Body of pancreas (tissue), 4 donors: ENCODE measurements around the gene TMEM170B. TPM values are rescaled to one million over a fixed set of nuclear protein-coding genes. Genes with fewer than 3 reads are reported as not detected.

Experiments used
- ATAC-seq: fragments of 150-250 bp; one replicate; pipeline ENCODE4 v1.9.1; 2016
- DNase-seq, 4 donors: peaks; one replicate each; pipeline ENCODE4 v3.0.0-alpha.2; 2019
- H3K27ac ChIP-seq, 4 donors: fragments of 200-600 bp; sonication (generic); 1 replicate in 3 of 4; 2 replicates in 1 of 4; pipeline versions ENCODE4 v1.5.1 to v1.6.1; 2016 to 2019; ENCODE audit warnings: mild to moderate bottlenecking in 1 of 4, mixed read lengths in 1 of 4, moderate library complexity in 1 of 4
- H3K27me3 ChIP-seq, 2 donors: fragments of 200-600 bp; sonication (generic); one replicate each; pipeline ENCODE4 v1.6.0; 2016; ENCODE audit warnings: mild to moderate bottlenecking in 1 of 2
- H3K36me3 ChIP-seq, 2 donors: fragments of 200-600 bp; sonication (generic); replicated peaks in 1 of 2; 2 replicates each; pipeline ENCODE4 v1.5.1; 2016; ENCODE audit warnings: low read depth in 2 of 2; ENCODE audit not compliant: insufficient read depth in 1 of 2
- H3K4me1 ChIP-seq: fragments of 200-600 bp; sonication (generic); one replicate; pipeline ENCODE4 v1.6.0; 2016
- H3K4me3 ChIP-seq, 2 donors: fragments of 200-600 bp; sonication (generic); 1 replicate in 1 of 2; 2 replicates in 1 of 2; pipeline ENCODE4 v1.5.1; 2016 to 2019
- H3K9me3 ChIP-seq, 3 donors: fragments of 200-600 bp; sonication (generic); 1 replicate in 2 of 3; 2 replicates in 1 of 3; pipeline ENCODE4 v1.5.1; 2016
- POLR2A ChIP-seq, 3 donors: fragments of 450-650 bp; IDR thresholded peaks; one replicate each; pipeline ENCODE4 v1.6.1; 2016; ENCODE audit warnings: antibody characterized with exemption in 3 of 3, mild to moderate bottlenecking in 2 of 3
- WGBS, 2 donors: methylation state at CpG; one replicate each; pipeline ENCODE4 v1.1.5; 2017; 5-methylcytosine and 5-hydroxymethylcytosine counted together
- intact Hi-C: fragments of 100-400 bp; cut with DNase I; formaldehyde crosslinking; loops from one replicate; pipeline ENCODE4 v1.15.1; 2023
- total RNA-seq, 2 donors: library from RNA; depleted of rRNA; stranded (reverse); fragments of >200 nt; gene quantifications; one replicate each; pipeline ENCODE4 v1.1.0, GENCODE V29; 2016
- TF ChIP-seq, protein P1 (sequence below), 7 experiments: fragments of 450-650 bp in 4 of 7; fragments of 200-600 bp in 3 of 7; sonication (generic) in 3 of 7; IDR thresholded peaks; one replicate each; pipeline ENCODE4 v1.5.1; 2016 to 2019; ENCODE audit warnings: antibody characterized with exemption in 7 of 7

The TMEM170B gene
- total RNA-seq, 2 donors from 2014 or later, result 3.0 to 3.6 TPM

DNA sequence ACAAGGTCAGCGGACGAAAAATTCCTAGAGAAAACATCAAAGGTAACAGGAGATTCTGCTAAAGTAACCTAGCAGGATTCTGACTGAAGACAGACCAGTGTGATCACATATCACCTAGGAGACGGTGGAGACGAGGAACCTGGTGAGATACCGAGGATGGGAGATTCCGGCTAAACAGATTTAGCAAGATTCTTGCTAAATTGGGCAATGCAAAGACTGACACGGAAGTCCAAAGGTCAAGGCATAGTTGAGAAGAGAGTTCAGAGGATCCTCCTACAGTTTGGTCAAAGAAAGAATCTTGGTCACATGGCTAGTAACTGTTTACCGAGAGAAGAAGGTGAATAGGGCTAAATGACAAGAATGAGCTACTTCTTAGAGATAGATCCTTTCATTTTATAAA lies 61.1 kb downstream of the TMEM170B start:
- Histone ChIP-seq H3K4me1 (no peaks in the 10 kb centered on the region), H3K27ac (no peak overlapping the region), H3K27me3 (no peaks in the 10 kb centered on the region), H3K9me3 (no peaks in the 10 kb centered on the region), H3K36me3 (no peaks in the 10 kb centered on the region), H3K4me3 (no peak overlapping the region)
- intact Hi-C loops, result no loop called here
- TF ChIP-seq POLR2A (IDR thresholded peaks at IDR 0.05), result no peak
- TF ChIP-seq, protein P1, sequence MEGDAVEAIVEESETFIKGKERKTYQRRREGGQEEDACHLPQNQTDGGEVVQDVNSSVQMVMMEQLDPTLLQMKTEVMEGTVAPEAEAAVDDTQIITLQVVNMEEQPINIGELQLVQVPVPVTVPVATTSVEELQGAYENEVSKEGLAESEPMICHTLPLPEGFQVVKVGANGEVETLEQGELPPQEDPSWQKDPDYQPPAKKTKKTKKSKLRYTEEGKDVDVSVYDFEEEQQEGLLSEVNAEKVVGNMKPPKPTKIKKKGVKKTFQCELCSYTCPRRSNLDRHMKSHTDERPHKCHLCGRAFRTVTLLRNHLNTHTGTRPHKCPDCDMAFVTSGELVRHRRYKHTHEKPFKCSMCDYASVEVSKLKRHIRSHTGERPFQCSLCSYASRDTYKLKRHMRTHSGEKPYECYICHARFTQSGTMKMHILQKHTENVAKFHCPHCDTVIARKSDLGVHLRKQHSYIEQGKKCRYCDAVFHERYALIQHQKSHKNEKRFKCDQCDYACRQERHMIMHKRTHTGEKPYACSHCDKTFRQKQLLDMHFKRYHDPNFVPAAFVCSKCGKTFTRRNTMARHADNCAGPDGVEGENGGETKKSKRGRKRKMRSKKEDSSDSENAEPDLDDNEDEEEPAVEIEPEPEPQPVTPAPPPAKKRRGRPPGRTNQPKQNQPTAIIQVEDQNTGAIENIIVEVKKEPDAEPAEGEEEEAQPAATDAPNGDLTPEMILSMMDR (IDR thresholded peaks at IDR 0.05), result no peak
- ATAC-seq (no peak), DNase-seq (no peak)
- WGBS, 2 donors, result 59 to 65% methylated on average over 8 of the region's 8 CpGs

DNA sequence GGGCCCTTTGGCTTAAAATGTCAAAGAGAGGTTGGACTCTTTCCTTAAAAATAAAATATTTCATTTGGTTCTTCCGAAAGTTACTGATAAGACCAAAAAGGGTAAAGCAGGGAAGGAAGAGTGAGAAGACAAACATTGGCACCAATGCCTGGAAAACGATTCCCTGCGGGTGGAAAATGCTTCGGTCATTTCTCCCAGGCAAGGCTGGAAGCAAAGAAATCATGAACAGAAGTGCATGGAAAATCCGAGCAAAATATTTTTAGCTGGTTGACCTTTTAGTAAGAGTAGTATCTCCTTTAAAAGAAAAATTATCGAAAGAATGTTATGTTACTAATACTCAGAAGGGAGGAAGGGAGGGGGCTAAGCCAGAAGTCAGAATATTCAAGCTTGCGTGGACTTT lies 62.7 kb downstream of the TMEM170B start:
- no peaks in the 10 kb centered on the region for H3K4me1 ChIP-seq
- no peak overlapping the region for H3K4me3 ChIP-seq
- no peak overlapping the region for H3K27ac ChIP-seq
- 83 to 85% methylated on average over 7 of the region's 7 CpGs for WGBS, 2 donors
- H3K27me3 ChIP-seq, result no peaks in the 10 kb centered on the region
- TF ChIP-seq POLR2A (IDR thresholded peaks at IDR 0.05), result no peak
- TF ChIP-seq, protein P1 (IDR thresholded peaks at IDR 0.05), result no peak
- intact Hi-C loops, result no loop called here
- H3K36me3 ChIP-seq, result no peaks in the 10 kb centered on the region
- H3K9me3 ChIP-seq, result no peaks in the 10 kb centered on the region
- DNase-seq, result no peak
- no peak for ATAC-seq

DNA sequence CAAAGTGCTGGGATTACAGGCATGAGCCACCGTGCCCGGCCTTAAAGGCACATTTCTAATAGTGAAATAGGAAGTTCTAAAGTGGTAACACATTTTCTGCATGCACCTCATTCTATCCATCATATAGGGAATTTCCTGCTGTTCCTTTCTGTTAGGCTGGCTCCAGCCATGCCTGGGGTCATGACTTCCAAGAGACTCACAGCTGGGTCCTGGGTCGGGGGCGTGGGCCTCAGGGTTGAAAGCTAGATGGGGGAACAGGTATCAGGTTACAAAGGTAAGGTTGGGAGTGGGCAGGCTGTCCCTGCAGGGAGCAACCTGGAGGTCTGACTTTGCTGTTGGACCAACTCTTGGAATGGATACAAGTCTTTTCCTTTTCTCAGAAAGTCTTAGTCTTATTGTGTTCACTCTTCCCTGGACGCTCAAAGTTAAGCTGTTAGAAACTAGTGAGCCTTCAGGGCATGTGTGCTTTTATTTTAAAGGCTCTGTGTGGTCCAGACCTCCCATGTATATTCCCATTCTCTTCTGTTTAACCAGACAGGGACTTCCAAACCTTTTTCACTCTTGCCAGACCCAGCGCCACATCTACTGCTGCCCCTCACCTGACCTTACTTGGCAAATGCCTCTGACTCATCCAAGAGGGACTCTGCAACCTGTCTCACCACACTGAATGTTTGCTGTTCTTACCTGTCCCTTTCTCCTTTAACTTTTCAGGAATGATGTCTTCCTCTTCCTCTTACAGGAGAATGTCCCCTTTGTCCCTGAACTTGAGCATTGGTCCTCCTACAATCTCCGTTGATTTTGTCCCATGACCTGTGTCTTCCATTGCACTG lies 64.4 kb downstream of the TMEM170B start:
- ATAC-seq (no peak), DNase-seq (no peak)
- Histone ChIP-seq H3K4me1 (peaks cover 8% of the 10 kb centered on the region), H3K27ac (no peak overlapping the region), H3K4me3 (no peak overlapping the region), H3K9me3 (no peaks in the 10 kb centered on the region), H3K36me3 (no peaks in the 10 kb centered on the region), H3K27me3 (no peaks in the 10 kb centered on the region)
- no peak for TF ChIP-seq POLR2A (IDR thresholded peaks at IDR 0.05)
- TF ChIP-seq, protein P1 (IDR thresholded peaks at IDR 0.05), result no peak
- 80 to 85% methylated on average over 7 of the region's 7 CpGs for WGBS, 2 donors
- intact Hi-C loops, result no loop called here

DNA sequence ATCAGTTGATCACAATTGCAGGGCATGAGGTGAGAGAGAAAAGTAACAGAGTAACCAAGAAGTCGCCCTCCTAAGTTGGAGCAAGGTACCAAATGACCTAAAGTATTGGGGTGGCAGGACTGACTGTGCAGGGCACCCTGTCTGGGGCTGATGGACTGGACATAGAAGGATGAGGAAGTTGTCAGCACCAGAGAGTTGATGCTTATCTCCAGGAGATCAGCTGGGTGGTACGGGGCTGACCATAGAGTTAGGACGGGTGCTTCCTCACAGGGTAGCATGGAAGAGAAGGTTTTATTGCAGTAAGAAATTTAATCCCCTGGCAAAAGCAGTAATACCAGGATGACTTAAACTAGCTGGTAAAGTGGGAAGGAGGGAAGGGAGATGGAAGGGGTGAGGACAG lies 66.7 kb downstream of the TMEM170B start:
- DNase-seq, result no peak
- intact Hi-C loops, result no loop called here
- Histone ChIP-seq H3K4me1 (peaks cover 8% of the 10 kb centered on the region), H3K36me3 (no peaks in the 10 kb centered on the region), H3K9me3 (no peaks in the 10 kb centered on the region), H3K27ac (no peak overlapping the region), H3K4me3 (no peak overlapping the region), H3K27me3 (no peaks in the 10 kb centered on the region)
- ATAC-seq, result no peak
- TF ChIP-seq, protein P1 (IDR thresholded peaks at IDR 0.05), result no peak
- no peak for TF ChIP-seq POLR2A (IDR thresholded peaks at IDR 0.05)
- 68 to 90% methylated on average over 3 of the region's 3 CpGs for WGBS, 2 donors
